ENCODE data around the gene TUBA3E.
"Not testable (repeated sequence)": the region's sequence is repeated elsewhere in the genome, so short reads cannot be mapped to it uniquely, and the experiment has no call there.

GRCh38 chr2:130239581-130239980 is 41.3 kb upstream of the TUBA3E start:
- not testable (repeated sequence) for TF ChIP-seq POLR2A, CTCF (IDR thresholded peaks at IDR 0.05)

All from adrenal gland (tissue), 5 donors.